ENCODE results near the gene TFPI.
"Not testable (repeated sequence)": the region's sequence is repeated elsewhere in the genome, so short reads cannot be mapped to it uniquely, and the experiment has no call there.

Gene TFPI

DNA sequence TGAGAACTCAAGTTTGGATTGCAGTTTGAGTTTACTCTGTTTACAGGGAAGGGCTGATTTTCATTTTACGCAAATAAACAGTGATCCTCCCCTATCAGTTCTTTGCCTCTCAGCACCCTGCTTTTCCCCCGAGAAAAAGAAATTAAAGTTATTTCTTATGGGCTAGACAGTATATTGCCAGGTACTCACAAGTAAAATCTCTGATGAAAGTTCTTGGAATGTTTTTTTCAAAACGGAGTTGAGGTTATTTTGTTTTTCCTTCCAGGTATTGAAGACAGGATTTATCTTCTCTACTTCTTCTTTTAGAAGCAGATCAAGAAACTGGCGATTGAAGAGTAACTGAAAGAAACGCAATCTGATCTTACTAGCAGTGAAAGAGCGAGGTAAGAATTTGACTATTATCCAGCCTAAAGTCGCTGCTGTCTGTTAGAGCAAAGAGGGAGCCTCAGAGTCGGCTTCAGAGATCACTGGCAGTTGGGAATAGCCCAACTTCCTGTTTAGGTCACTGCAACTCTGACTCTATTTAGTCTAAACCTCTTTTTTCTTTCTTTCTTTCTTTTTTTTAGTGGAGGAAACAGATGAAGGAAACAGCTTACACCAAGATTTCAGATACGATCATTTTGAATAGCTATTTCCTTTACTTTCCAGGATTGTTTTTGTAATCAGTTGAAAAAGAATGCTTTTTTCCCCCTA lies at the start of gene TFPI:
TSS of gene TFPI (minus strand) at position 425 of the 693 bp plus-strand sequence. CDS start 50,667 bp downstream, outside the sequence.
- DNase-seq (ENCODE audit: low spot score): peak; percentile 66

DNA sequence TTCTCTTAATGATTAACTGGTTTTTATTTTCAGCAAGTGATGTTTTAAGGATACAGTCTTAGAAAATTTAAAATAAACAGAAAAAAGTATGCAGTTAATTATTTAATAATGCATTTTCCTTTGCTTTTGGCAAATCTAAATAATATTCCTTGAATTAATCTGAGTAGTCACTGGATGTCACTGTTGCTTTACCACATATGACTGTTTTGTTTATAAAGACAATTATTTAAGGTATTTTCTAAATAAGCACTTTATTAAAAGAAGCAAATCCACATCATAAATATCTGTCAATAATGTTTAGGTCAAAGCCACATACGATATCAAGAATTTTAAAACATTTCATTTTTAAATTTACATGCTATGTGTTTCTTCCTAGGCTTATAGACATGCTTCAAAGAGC lies 40.6 kb upstream of the TFPI start:
- DNase-seq (ENCODE audit: low spot score): no peak

DNA sequence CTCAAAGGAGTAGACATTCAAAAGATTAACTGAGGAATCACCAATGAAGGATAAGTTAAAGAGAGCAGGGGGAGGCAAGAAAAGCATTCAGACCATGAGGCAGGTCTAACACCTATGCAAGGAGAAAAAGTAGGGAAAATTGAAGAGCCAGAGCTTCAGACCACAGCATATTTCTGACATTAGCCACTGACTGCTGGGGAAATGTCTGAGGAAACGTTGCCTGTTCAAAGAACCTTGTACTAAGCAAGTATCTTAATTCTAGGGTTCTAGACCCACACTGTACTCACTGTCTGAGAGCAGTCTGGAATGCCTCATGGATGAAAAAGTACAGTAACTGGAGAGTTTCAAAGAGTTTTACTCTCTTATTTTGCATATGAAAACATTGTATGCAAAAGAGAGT lies 39.5 kb upstream of the TFPI start:
- no peak for DNase-seq (ENCODE audit: low spot score)

DNA sequence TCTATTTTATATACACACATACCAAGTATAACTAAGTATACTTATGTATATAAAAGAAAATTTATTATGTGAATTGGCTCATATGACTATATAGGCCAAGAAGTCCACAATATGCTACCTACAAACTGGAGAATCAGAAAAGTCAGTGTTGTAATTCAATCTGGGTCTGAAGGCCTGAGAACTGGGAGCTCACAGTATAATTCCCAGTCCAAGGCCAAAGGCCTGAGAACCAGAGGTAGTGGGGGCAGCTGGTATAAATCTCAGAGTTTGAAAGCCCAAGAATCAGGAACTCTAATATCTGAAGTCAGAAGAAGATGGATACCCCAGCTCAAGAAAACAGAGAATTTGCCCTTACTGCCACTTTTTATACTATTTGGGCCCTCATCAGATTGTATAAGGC lies 38.9 kb upstream of the TFPI start:
- DNase-seq (ENCODE audit: low spot score): no peak

DNA sequence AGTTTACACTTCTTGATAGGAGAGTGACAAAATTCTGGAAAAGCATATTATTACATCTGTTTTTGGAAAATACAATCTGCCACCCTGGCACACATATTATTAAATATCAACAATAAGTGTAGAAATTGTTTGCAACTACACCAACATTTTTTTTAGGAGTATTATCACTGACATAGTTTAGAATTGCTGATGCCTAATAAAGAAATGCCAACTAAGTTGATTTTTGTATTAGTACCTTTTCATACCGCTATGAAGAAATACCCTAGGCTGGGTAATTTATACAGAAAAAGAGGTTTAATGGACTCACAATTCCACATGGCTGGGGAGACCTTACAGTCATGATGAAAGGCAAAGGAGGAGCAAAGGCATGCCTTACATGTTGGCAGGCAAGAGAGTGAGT lies 35.9 kb upstream of the TFPI start:
- DNase-seq (ENCODE audit: low spot score): no peak

DNA sequence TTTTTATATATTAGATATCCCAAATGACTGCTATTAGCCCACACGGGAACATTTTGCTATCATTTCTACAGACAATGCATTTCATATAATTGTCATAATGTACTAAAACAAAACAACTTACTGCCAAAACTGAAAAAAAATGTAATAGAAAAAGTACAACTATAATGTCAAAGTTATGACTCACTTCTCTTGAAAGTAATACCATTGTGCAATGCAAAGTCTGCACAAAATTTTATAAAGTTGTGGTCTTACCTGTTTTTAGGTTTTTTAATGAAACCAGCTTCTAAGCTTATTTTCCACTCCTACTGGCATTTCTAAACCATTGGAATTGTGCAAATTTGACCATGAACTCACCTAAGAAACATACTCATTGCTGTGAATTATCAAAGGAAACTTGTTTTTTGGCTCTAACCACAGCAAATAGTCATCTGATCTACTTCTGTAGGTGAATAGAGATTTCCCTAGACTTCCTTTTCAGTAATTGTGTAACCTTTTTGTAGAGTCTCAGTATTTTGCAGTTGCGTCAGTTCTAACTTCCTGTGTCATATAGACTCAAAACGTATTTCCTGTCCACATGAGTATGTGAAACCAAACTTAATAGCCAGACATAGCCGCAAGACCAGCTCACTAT lies 31.9 kb upstream of the TFPI start:
- no peak for DNase-seq (ENCODE audit: low spot score)

DNA sequence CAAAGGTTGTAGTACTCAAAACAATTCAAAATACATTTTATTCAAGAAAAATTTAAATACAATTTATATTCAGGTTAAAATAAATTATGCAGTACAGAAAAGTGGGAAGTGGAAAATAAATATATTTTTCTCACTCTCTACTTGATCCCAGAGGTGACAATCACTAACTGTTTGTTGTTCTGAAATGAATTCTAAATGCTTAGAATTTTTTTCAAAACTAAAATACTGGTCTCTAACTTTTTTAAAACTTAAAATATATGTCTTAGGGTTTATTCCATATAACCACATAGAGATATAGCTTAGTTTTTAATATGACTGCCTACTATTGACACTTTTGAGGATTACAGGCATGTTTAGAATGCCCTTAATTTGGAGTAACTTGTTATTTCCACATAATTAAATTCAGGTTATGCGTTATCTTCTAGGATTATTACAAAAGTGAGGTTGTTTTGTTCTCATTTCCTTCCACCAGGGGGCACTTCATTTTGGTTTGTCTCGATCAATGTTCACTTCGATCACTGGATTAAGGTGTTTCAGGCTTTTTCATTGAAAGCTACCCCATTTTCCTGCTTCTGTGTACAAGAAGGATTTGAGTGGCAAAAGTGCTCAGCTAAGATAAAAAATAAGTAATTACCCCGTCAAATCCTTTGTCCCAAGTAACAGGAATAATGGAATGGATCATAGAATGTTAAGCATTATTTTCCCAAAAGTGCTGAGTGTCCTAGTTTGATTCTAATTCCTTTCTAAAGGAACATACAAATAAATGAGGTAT lies 27.1 kb upstream of the TFPI start:
- peak; percentile 71 for DNase-seq (ENCODE audit: low spot score)

DNA sequence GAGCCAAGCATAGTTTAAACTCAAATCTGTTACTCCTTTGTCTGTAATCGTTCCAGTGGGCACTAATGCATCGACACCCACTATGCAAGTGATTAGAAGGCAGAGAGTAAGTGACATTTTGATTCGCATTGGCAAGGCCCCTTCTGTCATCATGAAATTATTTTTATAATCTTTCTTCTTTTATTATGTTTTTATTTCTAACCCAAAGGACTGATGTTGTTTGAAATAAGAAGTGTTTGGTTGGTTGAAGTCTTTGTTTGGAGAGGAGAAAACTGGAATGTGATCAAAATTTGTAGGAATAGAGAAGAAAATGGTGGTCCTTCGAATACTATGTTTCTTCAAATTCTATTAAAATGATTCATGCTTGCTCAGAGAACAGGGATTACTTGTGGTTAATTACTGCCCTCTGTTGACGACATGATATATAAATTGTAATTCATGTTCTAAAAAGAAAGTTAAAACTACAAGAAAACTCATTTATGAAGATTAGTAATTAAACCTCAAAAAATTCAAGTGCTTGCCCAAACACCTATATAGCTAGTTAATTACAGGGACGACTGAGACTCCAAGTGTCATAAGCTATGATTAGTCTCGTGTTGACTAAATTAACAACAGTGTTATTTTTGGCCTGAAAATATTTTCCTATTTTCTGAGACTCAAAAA lies 26.4 kb upstream of the TFPI start:
- peak; percentile 78 for DNase-seq (ENCODE audit: low spot score)

DNA sequence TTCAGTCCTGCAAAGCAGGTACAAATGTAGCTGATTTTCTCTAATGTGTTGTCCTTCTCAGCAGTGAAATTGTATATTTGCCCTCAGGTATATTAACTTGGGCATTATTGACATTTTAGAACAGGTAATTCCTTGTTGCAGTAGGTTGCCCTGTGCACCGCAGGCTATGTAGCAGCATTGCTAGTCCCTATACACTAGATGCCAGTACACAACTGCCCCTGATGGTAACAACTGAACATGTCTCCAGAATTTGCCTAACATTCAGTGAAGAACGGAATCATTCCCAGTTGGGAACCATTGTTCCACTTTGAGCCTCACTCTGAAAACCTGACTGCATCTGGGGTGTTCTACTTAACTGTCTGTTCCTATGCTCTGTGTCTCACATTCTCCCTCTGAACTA lies 23.1 kb upstream of the TFPI start:
- DNase-seq (ENCODE audit: low spot score): no peak

DNA sequence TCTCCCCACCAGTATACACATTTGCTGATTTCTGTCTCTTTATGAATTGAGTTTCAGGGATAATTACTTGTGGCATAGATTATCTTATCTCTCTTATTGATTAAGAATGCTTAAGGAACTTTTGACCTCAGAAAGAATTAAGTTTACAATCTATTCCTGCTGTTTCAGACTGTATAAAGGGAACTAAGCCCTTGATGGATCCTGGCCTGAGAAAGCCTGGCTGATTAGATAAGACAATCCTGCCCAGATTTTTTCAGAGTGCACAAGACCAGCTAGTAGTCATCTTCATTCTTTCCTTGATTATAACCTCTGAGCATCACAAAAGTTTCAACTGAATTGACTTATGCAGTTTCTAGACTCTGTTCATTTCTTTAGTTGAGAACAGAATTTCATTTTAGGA lies 22.7 kb upstream of the TFPI start:
- DNase-seq (ENCODE audit: low spot score): no peak

DNA sequence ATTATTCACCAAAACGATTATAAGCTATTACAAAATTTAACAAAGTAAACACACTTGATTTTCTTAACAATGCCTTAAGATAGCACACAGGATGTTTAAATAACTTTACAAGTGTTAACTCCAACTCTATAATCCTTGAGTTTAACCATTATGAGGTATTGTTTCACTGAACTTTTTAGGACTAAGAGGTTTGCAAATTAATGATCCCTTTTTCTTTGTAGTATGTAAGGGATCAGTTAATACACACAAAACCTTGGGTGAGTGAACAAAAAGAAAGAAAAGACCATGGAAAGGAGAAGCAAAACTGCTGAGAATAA lies 21.5 kb upstream of the TFPI start:
- DNase-seq (ENCODE audit: low spot score): no peak

DNA sequence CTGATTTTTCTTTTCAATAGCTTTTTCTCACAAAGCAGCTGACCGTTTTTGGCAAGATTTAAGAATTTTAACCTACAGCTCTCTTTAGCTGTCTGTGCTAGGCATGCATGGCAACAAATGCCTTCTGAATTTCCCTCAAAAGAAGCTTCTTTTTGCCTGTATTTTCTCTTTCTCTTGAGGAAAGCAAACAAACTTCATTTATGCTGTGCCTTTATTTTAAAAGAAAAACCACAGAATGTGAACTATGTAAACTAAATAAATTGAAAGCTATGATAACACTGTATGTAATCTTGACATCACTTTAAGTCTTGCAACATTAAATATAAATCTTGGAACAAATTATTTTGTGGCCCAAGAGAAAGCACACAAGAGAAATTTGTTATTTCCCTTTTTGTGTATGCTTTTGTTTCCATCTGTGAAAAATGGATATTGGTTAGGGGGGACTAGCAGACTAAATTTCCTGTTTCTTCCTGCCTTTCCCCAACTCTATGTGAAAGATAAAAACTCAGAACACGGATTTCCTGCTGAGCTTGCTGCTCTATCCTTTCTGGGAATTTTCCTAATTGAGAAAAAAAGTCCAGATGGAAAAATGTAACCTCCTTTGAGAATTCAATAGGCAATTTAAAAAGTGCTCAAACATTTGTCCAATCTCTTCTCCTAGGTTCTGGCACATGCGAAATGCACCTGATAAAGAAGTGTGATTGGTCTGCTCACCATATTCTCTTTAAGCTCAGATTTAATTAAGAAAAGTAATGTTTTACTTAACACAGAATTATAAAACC lies 20.9 kb upstream of the TFPI start:
- no peak for DNase-seq (ENCODE audit: low spot score)

DNA sequence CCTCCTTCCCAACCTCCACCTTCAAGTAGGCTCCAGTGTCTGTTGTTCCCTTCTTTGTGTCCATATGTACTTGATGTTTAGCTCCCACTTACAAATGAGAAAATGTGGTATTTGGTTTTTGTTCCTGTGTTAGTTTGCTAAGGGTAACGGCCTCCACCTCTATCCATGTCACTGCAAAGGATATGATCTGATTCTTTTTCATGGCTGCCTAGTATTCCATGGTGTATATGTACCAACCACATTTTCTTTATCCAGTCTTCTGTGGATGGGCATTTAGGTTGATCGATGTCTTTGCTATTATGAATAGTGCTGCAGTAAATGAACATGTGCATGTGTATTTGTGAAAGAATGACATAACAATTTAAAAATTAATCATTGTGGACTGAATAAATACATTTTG lies 19.5 kb upstream of the TFPI start:
- no peak for DNase-seq (ENCODE audit: low spot score)

DNA sequence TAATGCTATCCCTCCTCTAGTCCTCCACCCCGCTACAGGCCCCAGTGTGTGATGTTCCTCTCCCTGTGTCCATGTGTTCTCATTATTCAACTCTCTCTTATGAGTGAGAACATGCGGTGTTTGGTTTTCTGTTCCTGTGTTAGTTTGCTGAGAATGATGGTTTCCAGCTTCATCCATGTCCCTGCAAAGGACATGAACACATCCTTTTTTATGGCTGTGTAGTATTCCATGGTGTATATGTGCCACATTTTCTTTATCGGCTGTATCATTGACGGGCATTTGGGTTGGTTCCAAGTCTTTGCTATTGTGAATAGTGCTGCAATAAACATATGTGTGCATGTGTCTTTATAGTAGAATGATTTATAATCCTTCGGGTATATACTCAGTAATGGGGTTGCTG lies 17.8 kb upstream of the TFPI start:
- DNase-seq (ENCODE audit: low spot score): not testable (repeated sequence)

DNA sequence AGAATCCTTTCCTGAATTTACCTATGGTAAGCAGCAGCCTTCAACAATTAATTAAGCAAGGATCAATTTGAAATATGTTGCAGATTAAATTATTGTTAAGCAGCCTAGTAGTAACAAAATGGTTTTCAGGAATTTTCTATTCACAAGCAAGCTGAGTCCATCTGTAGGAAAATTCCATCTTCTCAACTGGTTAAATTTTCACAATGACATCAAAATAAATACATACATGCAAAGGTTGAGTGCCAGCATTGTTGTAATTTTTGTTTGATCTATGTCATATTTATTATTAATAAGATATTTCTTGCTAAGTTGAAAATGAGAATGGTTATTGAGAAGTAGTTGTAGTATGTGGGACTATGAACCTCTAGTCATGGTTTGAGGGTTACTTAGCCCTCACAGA lies 15.3 kb upstream of the TFPI start:
- no peak for DNase-seq (ENCODE audit: low spot score)

DNA sequence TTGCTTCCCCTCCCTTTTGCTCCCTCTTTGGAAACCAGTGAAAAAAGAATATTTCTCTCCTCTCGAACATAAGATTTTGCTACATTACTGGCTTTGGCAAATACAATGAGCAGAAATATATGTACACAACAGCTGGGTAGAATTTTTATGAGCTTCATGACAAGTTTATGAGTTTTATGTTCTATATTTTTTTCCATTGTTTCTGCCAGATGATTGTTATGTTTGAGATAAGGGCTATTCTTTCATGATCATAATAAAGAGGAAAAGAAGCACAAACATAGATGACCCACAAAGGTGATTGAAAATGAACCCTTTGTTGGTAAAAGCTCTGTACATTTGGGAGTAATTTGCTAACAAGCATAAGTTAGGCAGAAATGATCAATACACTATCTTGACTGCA lies 14.8 kb upstream of the TFPI start:
- no peak for DNase-seq (ENCODE audit: low spot score)

DNA sequence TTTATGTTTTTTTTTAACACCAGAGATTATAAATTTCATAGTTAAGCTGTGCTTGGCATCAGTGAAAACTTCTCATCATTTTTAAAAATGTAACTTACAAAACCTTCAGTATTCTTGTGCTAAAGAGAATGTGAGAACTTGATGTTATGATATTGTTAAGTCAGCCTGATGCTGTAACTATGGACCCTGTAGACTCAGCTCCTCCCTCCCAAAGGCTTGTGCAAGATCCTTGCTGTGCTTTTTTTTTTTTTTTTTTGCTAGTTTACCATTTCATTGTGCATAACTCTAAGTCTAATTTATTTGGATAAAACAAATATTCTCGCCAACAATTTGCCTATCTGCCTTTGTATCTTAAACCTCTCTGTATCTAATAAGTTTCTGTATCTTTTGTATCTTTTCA lies 12.9 kb upstream of the TFPI start:
- no peak for DNase-seq (ENCODE audit: low spot score)

DNA sequence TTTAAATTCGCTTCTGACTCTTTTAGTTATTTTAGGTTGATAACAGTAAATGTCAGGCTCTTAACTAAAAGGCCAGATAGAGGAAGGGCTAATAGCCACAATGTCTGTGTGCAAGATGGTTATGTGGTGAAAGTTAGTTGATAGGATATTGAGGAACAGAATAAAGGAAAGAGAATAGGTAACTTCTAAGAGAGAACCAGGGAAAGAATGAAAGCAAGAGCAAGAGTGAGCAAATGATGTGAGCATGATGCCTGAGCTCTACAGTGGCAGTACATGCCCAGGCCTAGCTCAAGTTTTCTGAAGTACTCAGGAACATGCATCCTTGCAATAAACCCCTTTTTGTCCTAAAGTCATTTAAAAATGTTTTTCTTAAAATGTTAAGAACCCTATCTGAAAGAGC lies 12.5 kb upstream of the TFPI start:
- no peak for DNase-seq (ENCODE audit: low spot score)

DNA sequence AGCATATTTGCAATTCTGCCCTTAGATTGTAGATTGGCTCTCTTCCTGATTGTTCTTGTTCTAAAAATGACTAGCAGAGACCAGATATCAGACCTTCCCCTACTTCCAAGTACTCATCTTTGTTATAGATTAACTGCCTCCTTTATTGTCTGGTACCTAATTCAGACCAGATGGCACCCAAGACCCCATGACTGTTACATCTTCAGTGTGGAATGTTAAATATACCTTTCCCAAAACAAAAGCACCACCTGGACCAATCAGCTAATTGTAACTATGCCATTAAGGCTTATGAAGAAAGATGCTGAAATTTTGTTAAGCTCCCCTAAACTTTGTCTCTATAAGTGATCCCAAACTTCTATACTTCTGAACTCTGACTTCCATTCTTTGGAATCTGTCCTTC lies 12.0 kb upstream of the TFPI start:
- no peak for DNase-seq (ENCODE audit: low spot score)

DNA sequence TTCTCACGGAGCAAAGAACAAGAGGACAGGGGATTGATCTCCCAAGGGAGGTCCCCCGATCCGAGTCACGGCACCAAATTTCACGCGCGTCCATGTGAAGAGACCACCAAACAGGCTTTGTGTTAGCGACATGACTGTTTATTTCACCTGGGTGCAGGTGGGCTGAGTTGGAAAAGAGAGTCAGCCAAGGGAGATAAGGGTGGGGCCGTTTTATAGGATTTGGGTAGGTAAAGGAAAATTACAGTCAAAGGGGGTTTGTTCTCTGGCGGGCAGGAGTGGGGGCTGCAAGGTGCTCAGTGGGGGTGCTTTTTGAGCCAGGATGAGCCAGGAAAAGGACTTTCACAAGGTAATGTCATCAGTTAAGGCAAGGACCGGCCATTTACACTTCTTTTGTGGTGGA lies 11.4 kb upstream of the TFPI start:
- not testable (repeated sequence) for DNase-seq (ENCODE audit: low spot score)

DNA sequence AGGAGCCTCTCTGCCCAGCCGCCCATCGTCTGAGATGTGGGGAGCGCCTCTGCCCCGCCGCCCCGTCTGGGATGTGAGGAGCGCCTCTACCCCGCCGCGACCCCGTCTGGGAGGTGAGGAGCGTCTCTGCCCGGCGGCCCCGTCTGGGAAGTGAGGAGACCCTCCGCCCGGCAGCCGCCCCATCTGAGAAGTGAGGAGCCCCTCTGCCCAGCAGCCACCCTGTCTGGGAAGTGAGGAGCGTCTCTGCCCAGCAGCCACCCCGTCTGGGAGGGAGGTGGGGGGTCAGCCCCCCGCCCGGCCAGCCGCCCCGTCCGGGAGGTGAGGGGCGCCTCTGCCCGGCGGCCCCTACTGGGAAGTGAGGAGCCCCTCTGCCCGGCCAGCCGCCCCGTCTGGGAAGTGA lies 2.3 kb upstream of the TFPI start:
- not testable (repeated sequence) for DNase-seq (ENCODE audit: low spot score)

DNA sequence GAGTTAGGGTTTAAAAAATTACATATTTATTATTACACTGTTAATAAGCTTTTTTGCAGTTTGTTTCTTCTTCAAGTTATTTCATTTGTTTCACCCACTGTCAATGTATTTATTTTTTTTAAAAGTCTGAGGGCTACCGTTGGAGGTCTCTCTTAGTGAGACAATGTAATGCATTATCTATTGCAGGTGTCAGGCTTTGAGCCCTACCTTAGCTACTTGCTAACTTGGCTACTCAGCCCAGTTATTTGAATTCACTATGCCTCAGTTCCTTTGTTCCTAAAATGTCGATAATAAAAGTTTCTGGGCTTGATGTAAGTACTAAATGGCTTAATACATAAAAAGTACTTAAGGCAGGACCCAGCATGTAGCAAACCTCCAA lies 458 bp upstream of the TFPI start:
- no peak for DNase-seq (ENCODE audit: low spot score)

Data from hematopoietic multipotent progenitor cell treated with erythropoietin and hydrocortisone succinate and interleukin-3 and kit ligand, for 17 days (in vitro differentiated cells).